ENCODE measurements around the gene CCDC179. TPM values are rescaled to one million over a fixed set of nuclear protein-coding genes. Genes with fewer than 3 reads are reported as not detected.

The CCDC179 gene
- polyA plus RNA-seq, 1 experiment = not detected

DNA sequence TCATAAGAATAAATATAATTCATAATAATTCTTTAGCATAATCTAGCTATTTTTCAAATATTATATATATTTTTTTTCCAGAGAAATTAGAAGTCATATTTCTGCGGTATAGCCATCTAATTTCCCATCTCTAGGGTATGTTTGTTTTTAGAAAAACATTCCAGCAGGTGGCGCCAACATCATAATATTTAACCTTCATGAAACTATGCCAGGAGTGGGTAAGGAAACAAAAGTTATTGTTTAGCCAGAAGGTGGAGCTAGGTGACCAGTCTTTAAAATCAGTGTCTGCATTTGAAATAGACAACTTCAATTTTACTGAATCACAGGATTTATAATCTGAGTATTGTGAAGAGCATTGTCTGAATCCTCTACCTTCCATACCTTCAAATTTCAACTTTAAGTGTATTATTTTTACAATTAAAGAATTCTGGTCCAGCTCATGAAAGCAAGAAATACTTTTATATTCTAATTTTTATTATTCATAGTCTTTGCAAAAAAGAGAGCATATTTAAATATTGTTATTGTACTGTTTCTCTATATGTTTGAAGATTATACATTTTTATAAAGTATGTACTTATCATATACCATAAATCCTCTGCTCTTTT is 15.7 kb upstream of the CCDC179 start:
- POLR2A ChIA-PET = no interaction called here
- H3K4me3 ChIP-seq (ENCODE audit: low read depth, low read length) = no peak overlapping the region
- peak; percentile 74 for TF ChIP-seq CTCF (IDR thresholded peaks at IDR 0.05; ENCODE audit: low read depth, low read length)
- CTCF ChIA-PET = interaction anchor here (0.5 to 2.2 kb wide), 57 partner anchors 8 to 1916 kb away, joined by 3 to 24 read pairs (median 3); partner anchors contain the start of gene SVIP
- H3K27ac ChIP-seq (ENCODE audit: low read depth, low read length) = no peak overlapping the region
- H3K27me3 ChIP-seq (ENCODE audit: control insufficient read depth, insufficient read depth, low read length) = no peaks in the 10 kb centered on the region
- peak; percentile 84 for DNase-seq (ENCODE audit: low read depth, low spot score)
- no peaks in the 10 kb centered on the region for H3K9me3 ChIP-seq (ENCODE audit: control insufficient read depth, insufficient read depth, low read length)

DNA sequence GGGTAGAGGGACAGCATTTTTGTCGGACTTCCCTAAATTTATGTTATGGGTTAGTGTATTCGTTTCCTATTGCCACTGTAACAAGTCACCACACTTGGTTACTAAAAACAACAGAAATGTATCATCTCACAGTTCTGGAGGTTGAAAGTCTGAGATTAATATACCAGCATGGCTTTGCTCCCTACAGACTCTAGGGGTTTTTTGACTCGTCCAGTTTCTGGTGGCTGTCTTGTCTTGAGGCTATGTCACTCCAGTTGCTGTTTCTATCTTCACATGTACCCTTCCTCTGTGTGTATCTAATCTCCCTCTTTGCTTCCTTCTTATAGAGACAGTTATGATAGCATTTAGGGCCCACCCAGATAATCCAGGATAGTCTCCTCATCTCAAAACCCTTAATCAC is 9.1 kb upstream of the CCDC179 start:
- Histone ChIP-seq H3K9me3 (ENCODE audit: control insufficient read depth, insufficient read depth, low read length) (no peaks in the 10 kb centered on the region), H3K4me3 (ENCODE audit: low read depth, low read length) (no peak overlapping the region), H3K27ac (ENCODE audit: low read depth, low read length) (no peak overlapping the region), H3K27me3 (ENCODE audit: control insufficient read depth, insufficient read depth, low read length) (no peaks in the 10 kb centered on the region)
- no peak for DNase-seq (ENCODE audit: low read depth, low spot score)
- no peak for TF ChIP-seq CTCF (IDR thresholded peaks at IDR 0.05; ENCODE audit: low read depth, low read length)
- ChIA-PET POLR2A (no interaction called here), CTCF (interaction anchor here (1.0 kb wide), 1 partner anchor 52 kb away, joined by 3 read pairs; no protein-coding TSS in a partner anchor)

DNA sequence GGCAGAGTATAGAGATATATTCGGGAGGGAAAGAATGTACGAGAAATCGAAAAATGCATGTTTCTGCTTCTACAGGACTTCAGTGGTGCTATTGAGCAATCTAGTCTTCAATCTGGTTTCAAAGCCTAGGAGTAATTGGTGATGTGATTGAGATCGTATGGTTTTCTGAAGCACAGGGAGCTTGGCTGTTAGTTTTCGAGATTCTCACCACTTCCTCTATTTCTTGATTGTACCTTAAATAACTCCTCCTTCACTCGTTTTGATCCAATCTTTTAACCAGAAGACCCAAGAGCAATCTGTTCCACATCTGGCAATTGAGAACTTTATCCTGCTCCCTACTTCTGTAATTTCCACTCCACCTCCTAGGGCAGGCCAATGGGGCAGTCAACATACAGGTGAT is 518 bp downstream of the CCDC179 start:
- no peak for DNase-seq (ENCODE audit: low read depth, low spot score)
- no peak overlapping the region for H3K4me3 ChIP-seq (ENCODE audit: low read depth, low read length)
- no peak for TF ChIP-seq CTCF (IDR thresholded peaks at IDR 0.05; ENCODE audit: low read depth, low read length)
- no peaks in the 10 kb centered on the region for H3K27me3 ChIP-seq (ENCODE audit: control insufficient read depth, insufficient read depth, low read length)
- CTCF ChIA-PET = no interaction called here
- H3K27ac ChIP-seq (ENCODE audit: low read depth, low read length) = no peak overlapping the region
- H3K9me3 ChIP-seq (ENCODE audit: control insufficient read depth, insufficient read depth, low read length) = no peaks in the 10 kb centered on the region; the same call in 1 of the 2 replicates
- POLR2A ChIA-PET = no interaction called here

GRCh38 chr11:22851477-22851876 is 8.8 kb downstream of the CCDC179 start:
- H3K4me3 ChIP-seq (ENCODE audit: low read depth, low read length) = no peak overlapping the region
- no peak for TF ChIP-seq CTCF (IDR thresholded peaks at IDR 0.05; ENCODE audit: low read depth, low read length)
- no peak for DNase-seq (ENCODE audit: low read depth, low spot score)
- ChIA-PET CTCF (no interaction called here), POLR2A (no interaction called here)
- no peaks in the 10 kb centered on the region for H3K27me3 ChIP-seq (ENCODE audit: control insufficient read depth, insufficient read depth, low read length)
- H3K9me3 ChIP-seq (ENCODE audit: control insufficient read depth, insufficient read depth, low read length) = no peaks in the 10 kb centered on the region
- no peak overlapping the region for H3K27ac ChIP-seq (ENCODE audit: low read depth, low read length)

DNA sequence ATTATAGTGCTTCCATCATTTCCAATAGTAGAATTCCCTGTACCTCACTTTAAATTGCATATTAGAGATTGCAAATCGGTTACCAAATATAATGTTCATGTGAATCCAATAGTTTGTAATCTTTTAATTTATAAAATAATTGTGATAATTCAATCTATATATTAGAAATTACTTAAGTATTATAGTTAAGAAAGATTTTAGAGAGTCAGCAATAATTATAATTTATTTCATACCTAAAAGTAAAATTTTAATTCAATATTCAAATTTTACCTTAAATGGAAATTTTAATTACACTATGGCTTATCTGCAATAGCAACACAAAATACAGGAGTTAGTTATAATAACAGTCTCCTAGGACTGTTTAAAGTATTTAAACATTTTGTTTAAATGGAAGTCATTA is 13.5 kb downstream of the CCDC179 start:
- TF ChIP-seq CTCF (IDR thresholded peaks at IDR 0.05; ENCODE audit: low read depth, low read length) = no peak
- POLR2A ChIA-PET = no interaction called here
- no peak overlapping the region for H3K4me3 ChIP-seq (ENCODE audit: low read depth, low read length)
- no peaks in the 10 kb centered on the region for H3K9me3 ChIP-seq (ENCODE audit: control insufficient read depth, insufficient read depth, low read length)
- no peak overlapping the region for H3K27ac ChIP-seq (ENCODE audit: low read depth, low read length)
- H3K27me3 ChIP-seq (ENCODE audit: control insufficient read depth, insufficient read depth, low read length) = no peaks in the 10 kb centered on the region
- DNase-seq (ENCODE audit: low read depth, low spot score) = no peak
- CTCF ChIA-PET = no interaction called here

All from AG04450 (cell line).